ENCODE results near the gene INTS1. TPM values are rescaled to one million over a fixed set of nuclear protein-coding genes. Genes with fewer than 3 reads are reported as not detected.

The INTS1 gene
- total and polyA plus RNA-seq, 10 of the 15 experiments (the other 5 are each of a cell fraction or from before 2014, with no cell fraction given): 0.52 to 89.0 (median 15.1) TPM

DNA sequence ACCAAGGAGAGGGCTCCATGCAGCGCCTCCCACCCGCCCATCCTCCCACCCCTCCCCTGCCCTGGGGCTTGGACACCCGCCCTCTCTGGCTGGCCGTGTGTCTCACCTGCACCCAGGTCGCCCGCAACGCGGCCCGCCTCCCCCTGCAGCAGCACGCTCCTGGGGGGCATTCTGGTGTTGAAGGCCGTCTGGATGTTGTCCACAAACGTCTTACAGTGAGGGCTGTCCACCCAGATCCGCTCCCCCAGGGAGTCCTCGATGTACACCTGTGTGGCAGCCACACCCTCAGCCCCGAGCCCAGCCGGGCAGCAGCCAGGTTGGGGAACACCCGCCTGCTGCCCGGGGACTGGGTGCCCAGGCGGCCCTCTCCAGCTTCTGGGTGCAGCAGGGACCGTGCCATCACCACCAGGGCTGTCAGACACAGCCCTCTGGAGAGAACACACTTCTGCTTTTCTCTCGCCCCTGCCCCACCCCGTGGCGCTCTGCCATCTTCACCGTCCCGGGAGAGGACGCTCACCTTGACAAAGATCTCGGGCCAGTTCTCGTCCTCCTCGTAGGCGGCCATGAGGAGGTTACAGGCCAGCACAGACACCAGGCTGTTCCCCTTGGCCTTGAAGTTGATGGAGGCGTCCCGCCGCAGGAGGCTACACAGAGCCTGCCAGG is 4.7 kb downstream of the INTS1 start (continued):
- TF ChIP-seq, protein P1, sequence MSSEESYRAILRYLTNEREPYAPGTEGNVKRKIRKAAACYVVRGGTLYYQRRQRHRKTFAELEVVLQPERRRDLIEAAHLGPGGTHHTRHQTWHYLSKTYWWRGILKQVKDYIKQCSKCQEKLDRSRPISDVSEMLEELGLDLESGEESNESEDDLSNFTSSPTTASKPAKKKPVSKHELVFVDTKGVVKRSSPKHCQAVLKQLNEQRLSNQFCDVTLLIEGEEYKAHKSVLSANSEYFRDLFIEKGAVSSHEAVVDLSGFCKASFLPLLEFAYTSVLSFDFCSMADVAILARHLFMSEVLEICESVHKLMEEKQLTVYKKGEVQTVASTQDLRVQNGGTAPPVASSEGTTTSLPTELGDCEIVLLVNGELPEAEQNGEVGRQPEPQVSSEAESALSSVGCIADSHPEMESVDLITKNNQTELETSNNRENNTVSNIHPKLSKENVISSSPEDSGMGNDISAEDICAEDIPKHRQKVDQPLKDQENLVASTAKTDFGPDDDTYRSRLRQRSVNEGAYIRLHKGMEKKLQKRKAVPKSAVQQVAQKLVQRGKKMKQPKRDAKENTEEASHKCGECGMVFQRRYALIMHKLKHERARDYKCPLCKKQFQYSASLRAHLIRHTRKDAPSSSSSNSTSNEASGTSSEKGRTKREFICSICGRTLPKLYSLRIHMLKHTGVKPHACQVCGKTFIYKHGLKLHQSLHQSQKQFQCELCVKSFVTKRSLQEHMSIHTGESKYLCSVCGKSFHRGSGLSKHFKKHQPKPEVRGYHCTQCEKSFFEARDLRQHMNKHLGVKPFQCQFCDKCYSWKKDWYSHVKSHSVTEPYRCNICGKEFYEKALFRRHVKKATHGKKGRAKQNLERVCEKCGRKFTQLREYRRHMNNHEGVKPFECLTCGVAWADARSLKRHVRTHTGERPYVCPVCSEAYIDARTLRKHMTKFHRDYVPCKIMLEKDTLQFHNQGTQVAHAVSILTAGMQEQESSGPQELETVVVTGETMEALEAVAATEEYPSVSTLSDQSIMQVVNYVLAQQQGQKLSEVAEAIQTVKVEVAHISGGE (CRISPR knock-in tag; IDR thresholded peaks at IDR 0.05): no peak
- TF ChIP-seq ZZZ3 (IDR thresholded peaks at IDR 0.05; ENCODE audit: control insufficient read depth, insufficient read length, low read depth) (no peak), NBN (IDR thresholded peaks at IDR 0.05) (no peak)

DNA sequence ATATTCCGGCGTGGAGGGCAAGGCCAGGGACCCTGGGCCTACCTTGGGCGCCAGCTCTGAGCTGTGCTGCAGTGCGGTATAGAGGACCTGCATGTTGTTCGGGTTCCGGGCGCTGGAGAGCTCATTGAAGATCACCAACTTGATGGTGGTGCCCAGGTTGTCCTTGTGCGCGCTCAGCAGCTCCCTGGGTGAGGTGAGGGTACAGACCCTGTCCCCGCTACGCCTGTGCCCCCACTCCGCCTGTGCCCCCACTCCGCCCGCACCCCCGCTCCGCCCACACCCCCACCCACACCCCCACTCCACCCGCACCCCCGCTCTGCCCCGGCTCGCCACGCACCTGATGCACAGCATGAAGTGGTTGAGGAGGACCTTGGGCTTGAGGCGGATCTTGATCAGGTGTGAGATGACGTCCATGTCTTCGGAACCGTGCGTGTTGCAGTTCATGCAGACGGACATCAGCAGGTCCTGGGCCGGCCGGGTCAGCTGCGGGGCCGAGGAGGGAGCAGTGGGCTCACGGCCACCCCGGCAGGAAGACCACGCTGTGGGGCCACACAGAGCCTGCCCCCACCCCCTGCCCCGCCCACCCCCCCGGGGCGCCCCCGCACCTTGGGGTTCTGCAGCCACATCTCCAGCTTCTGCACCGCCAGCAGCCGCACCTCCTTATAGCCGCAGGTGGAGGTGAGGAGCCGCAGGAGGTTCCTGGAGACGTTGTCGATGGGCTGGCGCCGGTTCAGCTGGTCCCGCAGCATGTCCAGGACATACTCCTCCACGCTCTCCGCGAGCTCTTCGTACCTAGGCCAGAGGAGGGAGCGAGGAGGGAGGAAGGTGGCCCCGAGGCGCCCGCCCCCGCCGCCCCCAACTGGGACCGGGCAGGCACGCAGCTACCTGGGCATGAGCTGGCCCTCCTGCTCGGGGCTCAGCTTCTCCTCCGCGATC is 5.6 kb downstream of the INTS1 start:
- Histone ChIP-seq H4K20me1 (ENCODE audit: control insufficient read depth, insufficient read depth) (no peaks in the 10 kb centered on the region; the same call in 1 of the 2 replicates), H3K79me2 (ENCODE audit: control insufficient read depth, insufficient read depth, low read length) (peaks cover 12% of the 10 kb centered on the region), H3K9ac (ENCODE audit: control insufficient read depth, insufficient read depth, low read length) (no peak overlapping the region), H3K4me3 (no peak overlapping the region), H3K9me3 (replicated peaks; ENCODE audit: control insufficient read depth, insufficient read depth, low read length) (no peaks in the 10 kb centered on the region), H3K27me3 (replicated peaks in 1 of 2; ENCODE audit: control insufficient read depth in 2 of 2, insufficient read depth in 2 of 2, low read length in 1 of 2) (no peaks in the 10 kb centered on the region), H3K36me3 (ENCODE audit: control insufficient read depth in 2 of 2, insufficient read depth in 2 of 2, low read length in 1 of 2) (peaks cover 0 to 16% of the 10 kb centered on the region in 2 experiments; a peak in 2 of 4 replicates), H3K27ac (ENCODE audit: control insufficient read depth, insufficient read depth) (no peak overlapping the region), H2AFZ (ENCODE audit: control insufficient read depth, low read depth, low read length) (no peak overlapping the region), H3K4me2 (ENCODE audit: control insufficient read depth, insufficient read depth) (no peak overlapping the region), H3K4me1 (ENCODE audit: control insufficient read depth, insufficient read depth, low read length) (peaks cover 11% of the 10 kb centered on the region)
- SMC1A ChIA-PET (ENCODE audit: uncharacterized antibody, unreplicated experiment): no interaction called here
- TF ChIP-seq, protein P2, sequence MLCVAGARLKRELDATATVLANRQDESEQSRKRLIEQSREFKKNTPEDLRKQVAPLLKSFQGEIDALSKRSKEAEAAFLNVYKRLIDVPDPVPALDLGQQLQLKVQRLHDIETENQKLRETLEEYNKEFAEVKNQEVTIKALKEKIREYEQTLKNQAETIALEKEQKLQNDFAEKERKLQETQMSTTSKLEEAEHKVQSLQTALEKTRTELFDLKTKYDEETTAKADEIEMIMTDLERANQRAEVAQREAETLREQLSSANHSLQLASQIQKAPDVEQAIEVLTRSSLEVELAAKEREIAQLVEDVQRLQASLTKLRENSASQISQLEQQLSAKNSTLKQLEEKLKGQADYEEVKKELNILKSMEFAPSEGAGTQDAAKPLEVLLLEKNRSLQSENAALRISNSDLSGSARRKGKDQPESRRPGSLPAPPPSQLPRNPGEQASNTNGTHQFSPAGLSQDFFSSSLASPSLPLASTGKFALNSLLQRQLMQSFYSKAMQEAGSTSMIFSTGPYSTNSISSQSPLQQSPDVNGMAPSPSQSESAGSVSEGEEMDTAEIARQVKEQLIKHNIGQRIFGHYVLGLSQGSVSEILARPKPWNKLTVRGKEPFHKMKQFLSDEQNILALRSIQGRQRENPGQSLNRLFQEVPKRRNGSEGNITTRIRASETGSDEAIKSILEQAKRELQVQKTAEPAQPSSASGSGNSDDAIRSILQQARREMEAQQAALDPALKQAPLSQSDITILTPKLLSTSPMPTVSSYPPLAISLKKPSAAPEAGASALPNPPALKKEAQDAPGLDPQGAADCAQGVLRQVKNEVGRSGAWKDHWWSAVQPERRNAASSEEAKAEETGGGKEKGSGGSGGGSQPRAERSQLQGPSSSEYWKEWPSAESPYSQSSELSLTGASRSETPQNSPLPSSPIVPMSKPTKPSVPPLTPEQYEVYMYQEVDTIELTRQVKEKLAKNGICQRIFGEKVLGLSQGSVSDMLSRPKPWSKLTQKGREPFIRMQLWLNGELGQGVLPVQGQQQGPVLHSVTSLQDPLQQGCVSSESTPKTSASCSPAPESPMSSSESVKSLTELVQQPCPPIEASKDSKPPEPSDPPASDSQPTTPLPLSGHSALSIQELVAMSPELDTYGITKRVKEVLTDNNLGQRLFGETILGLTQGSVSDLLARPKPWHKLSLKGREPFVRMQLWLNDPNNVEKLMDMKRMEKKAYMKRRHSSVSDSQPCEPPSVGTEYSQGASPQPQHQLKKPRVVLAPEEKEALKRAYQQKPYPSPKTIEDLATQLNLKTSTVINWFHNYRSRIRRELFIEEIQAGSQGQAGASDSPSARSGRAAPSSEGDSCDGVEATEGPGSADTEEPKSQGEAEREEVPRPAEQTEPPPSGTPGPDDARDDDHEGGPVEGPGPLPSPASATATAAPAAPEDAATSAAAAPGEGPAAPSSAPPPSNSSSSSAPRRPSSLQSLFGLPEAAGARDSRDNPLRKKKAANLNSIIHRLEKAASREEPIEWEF (IDR thresholded peaks at IDR 0.05; ENCODE audit: insufficient replicate concordance, low read depth, low read length): no peak
- no peak for TF ChIP-seq PAX8 (IDR thresholded peaks at IDR 0.05)
- no peak for TF ChIP-seq EED (IDR thresholded peaks at IDR 0.05; ENCODE audit: low read depth)
- ATAC-seq: no peak
- no peak for DNase-seq (ENCODE audit: low read depth, low spot score)
- POLR2A ChIA-PET: no interaction called here
- RAD21 ChIA-PET (ENCODE audit: unreplicated experiment): no interaction called here
- in situ Hi-C loops (cut with MboI) (no loop called here), intact Hi-C loops (cut with micrococcal nuclease; ENCODE audit: unreplicated experiment) (no loop called here)
- WGBS (ENCODE audit: insufficient coverage, insufficient replicate concordance, low lambda C conversion rate, missing lambda C conversion rate): 98% methylated on average over 44 of the region's 62 CpGs
- BruUV-seq (replicated peaks): no TSS peak
- FAIRE-seq: no peak
- CTCF ChIA-PET: interaction anchor here (1.9 kb wide), 1 partner anchor 25 kb away, joined by 7 read pairs; no protein-coding TSS in a partner anchor

Data from GM12878 (cell line).